Glutamatergic neuron (in vitro differentiated cells): ENCODE results near the gene FARP1. TPM values are rescaled to one million over a fixed set of nuclear protein-coding genes. Genes with fewer than 3 reads are reported as not detected.

ENCODE experiments used
- DNase-seq: peaks from one replicate; pipeline ENCODE4 v3.0.0; 2022
- H3K27ac Mint-ChIP-seq: one replicate; pipeline ENCODE4 v1.8.0; 2020; ENCODE audit warnings: mild to moderate bottlenecking, mixed read lengths, inconsistent platforms; ENCODE audit not compliant: unreplicated experiment
- H3K27me3 Mint-ChIP-seq: one replicate; pipeline ENCODE4 v1.8.0; 2020; ENCODE audit warnings: mild to moderate bottlenecking, moderate library complexity, mixed read lengths, inconsistent platforms; ENCODE audit not compliant: unreplicated experiment
- H3K36me3 Mint-ChIP-seq: one replicate; pipeline ENCODE4 v1.8.0; 2020; ENCODE audit warnings: mild to moderate bottlenecking, mixed read lengths, inconsistent platforms; ENCODE audit not compliant: unreplicated experiment
- H3K4me1 Mint-ChIP-seq: one replicate; pipeline ENCODE4 v1.8.0; 2020; ENCODE audit warnings: mild to moderate bottlenecking, low read depth, mixed read lengths, inconsistent platforms; ENCODE audit not compliant: unreplicated experiment
- H3K4me3 Mint-ChIP-seq: one replicate; pipeline ENCODE4 v1.8.0; 2020; ENCODE audit warnings: mild to moderate bottlenecking, mixed read lengths, inconsistent platforms; ENCODE audit not compliant: unreplicated experiment
- H3K9me3 Mint-ChIP-seq: one replicate; pipeline ENCODE4 v1.8.0; 2020; ENCODE audit warnings: mild to moderate bottlenecking, moderate library complexity, mixed read lengths, inconsistent platforms; ENCODE audit not compliant: unreplicated experiment
- CTCF ChIP-seq: fragments of 200-600 bp; sonication (generic); IDR thresholded peaks from one replicate; pipeline ENCODE4 v1.5.0; 2021; ENCODE audit not compliant: partially characterized antibody, unreplicated experiment
- total RNA-seq: library from RNA; stranded (reverse); fragmentation: NEBNext Ultra II Directional; extraction: Animal tissue kit (Norgen Biotek cat#: 25700); gene quantifications from one replicate; pipeline ENCODE4 v1.2.1, GENCODE V29; 2021; ENCODE audit not compliant: unreplicated experiment

The FARP1 gene
- total RNA-seq, 1 donor from 2014 or later = 233 TPM

DNA sequence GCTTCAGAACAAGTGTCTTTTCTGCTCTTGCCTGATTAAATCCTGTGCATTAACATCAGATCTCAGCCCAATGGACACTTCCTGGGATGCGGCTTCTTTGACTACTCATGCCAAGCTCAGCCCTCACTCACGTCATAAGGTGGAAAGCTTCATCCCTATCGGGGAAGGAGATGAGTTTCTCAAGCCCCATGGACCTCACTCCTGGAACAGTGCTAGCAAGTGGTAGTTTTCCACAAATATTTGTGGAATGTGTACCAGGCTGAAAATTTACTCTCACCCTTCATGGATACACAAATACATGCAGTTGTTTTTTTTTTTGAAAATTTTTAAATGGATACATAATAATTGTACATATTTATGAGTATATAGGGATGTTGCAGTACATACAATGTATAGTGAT lies 34.6 kb upstream of the FARP1 start:
- no peak overlapping the region for H3K4me3 Mint-ChIP-seq
- peaks cover 4% of the 10 kb centered on the region for H3K27me3 Mint-ChIP-seq
- peaks cover 5% of the 10 kb centered on the region for H3K4me1 Mint-ChIP-seq
- H3K36me3 Mint-ChIP-seq = peaks cover 13% of the 10 kb centered on the region
- no peak overlapping the region for H3K27ac Mint-ChIP-seq
- no peak for TF ChIP-seq CTCF
- H3K9me3 Mint-ChIP-seq = peaks cover 8% of the 10 kb centered on the region
- DNase-seq = no peak

DNA sequence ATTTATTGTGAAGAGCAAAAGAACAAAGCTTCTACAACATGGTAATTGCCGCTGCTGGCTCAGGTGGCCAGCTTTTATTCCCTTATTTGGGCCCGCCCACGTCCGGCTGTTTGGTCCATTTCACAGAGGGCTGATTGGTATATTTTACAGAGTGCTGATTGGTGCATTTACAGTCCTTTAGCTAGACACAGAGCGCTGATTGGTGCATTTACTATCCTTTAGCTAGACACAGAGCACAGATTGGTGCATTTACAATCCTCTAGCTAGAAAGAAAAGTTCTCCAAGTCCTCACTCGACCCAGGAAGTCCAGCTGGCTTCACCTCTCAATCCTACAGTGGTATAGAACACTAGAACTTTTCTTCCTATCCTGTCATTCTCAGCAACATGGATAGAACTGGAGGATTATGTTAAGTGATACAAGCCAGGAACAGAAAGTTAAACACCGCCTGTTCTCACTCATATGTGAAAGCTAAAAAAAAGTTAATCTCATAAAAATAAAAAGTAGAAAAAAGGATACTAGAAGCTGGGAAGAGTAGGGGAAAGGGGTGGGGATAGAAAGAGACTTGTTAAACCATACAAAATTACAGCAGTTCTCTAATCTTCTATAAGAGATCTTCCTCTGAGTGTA lies 33.6 kb upstream of the FARP1 start:
- Mint-ChIP-seq H3K9me3 (peaks cover 8% of the 10 kb centered on the region), H3K27ac (no peak overlapping the region), H3K4me3 (no peak overlapping the region), H3K4me1 (peaks cover 5% of the 10 kb centered on the region), H3K27me3 (peaks cover 4% of the 10 kb centered on the region), H3K36me3 (peaks cover 13% of the 10 kb centered on the region)
- no peak for DNase-seq
- no peak for TF ChIP-seq CTCF

DNA sequence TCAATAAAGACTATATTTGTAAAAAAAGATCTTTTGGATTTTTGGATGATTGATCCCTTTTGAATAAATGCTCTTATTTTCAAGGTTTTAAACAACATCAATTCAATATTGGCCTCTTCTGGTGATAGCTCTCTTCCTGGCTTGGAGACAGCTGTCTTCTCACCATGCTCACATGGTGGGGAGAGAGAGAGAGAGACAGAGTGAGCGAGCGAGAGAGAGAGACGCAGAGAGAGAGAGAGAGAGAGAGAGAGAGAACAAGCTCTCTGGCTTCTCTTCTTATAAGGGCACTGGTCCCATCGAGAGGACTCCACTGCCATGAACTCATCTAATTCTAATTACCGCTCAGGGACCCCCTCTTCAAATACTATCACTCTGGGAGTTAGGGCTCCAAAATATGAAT lies 32.1 kb upstream of the FARP1 start:
- Mint-ChIP-seq H3K4me3 (no peak overlapping the region), H3K4me1 (peaks cover 5% of the 10 kb centered on the region), H3K9me3 (peaks cover 8% of the 10 kb centered on the region), H3K27me3 (peaks cover 4% of the 10 kb centered on the region), H3K36me3 (peaks cover 10% of the 10 kb centered on the region), H3K27ac (peak overlapping the region; percentile 77)
- no peak for TF ChIP-seq CTCF
- DNase-seq = no peak

- H3K27ac Mint-ChIP-seq = no peak overlapping the region
- no peak for TF ChIP-seq CTCF
- H3K4me1 Mint-ChIP-seq = peaks cover 5% of the 10 kb centered on the region
- H3K4me3 Mint-ChIP-seq = no peak overlapping the region
- peak; percentile 18 for DNase-seq
- peaks cover 12% of the 10 kb centered on the region for H3K9me3 Mint-ChIP-seq
- H3K36me3 Mint-ChIP-seq = peaks cover 5% of the 10 kb centered on the region
- peaks cover 2% of the 10 kb centered on the region for H3K27me3 Mint-ChIP-seq
Measured at GRCh38 chr13:98111168-98112098, 31.5 kb upstream of the FARP1 start.

DNA sequence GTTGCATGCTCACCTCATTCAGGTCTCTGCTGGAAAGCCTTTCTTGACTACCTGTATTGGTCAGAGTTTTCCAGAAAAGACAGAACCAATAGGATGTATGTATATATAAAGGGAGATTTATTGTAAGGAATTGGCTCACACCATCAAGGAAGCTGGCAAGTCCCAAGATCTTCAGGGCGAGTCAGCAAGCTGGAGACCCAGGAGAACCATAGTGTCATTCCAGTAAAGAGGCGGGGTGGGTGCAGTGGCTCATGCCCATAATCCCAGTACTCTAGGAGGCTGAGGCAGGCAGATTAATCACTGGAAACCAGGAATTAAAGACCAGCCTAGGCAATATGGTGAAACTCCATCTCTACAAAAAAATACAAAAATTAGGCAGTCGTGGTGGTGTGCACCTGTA lies 30.4 kb upstream of the FARP1 start:
- no peak overlapping the region for H3K4me3 Mint-ChIP-seq
- peaks cover 6% of the 10 kb centered on the region for H3K4me1 Mint-ChIP-seq
- no peak for TF ChIP-seq CTCF
- peaks cover 4% of the 10 kb centered on the region for H3K36me3 Mint-ChIP-seq
- no peak overlapping the region for H3K27ac Mint-ChIP-seq
- peaks cover 3% of the 10 kb centered on the region for H3K27me3 Mint-ChIP-seq
- peaks cover 11% of the 10 kb centered on the region for H3K9me3 Mint-ChIP-seq
- no peak for DNase-seq
